ENCODE measurements around the gene TBC1D16. TPM values are rescaled to one million over a fixed set of nuclear protein-coding genes. Genes with fewer than 3 reads are reported as not detected.

Gene TBC1D16
- total RNA-seq, 1 experiment from 2014 or later = 85.8 TPM

- H3K18ac ChIP-seq (ENCODE audit: insufficient read length, low read depth, low read length) = no peak overlapping the region
- no peak for DNase-seq
Observed at GRCh38 chr17:79945591-79946255, 89.9 kb downstream of the TBC1D16 start.

More at GRCh38 chr17:79945591-79946255, 89.9 kb downstream of the TBC1D16 start:
- Histone ChIP-seq H2BK12ac (ENCODE audit: insufficient read length, low read depth, low read length) (no peak overlapping the region), H3T11ph (ENCODE audit: low read length) (no peak overlapping the region), H2BK20ac (ENCODE audit: low read depth, low read length, poor library complexity, severe bottlenecking) (no peak overlapping the region), H2BK120ac (ENCODE audit: low read depth, low read length, poor library complexity, severe bottlenecking) (no peak overlapping the region), H4K20me1 (ENCODE audit: control insufficient read depth, insufficient read depth, insufficient read length) (no peaks in the 10 kb centered on the region), H3K23me2 (ENCODE audit: insufficient read length, low read depth, low read length, poor library complexity, severe bottlenecking) (peaks cover 13% of the 10 kb centered on the region), H4K91ac (ENCODE audit: insufficient read length, low read depth, low read length) (no peak overlapping the region), H4K5ac (ENCODE audit: insufficient read length, low read depth, low read length) (no peak overlapping the region), H3K27me3 (ENCODE audit: insufficient read depth, low read length) (no peaks in the 10 kb centered on the region), H3K9ac (ENCODE audit: extremely low read depth, insufficient read length, low read length) (no peak overlapping the region), H2AK5ac (ENCODE audit: insufficient read length, low read length) (no peak overlapping the region), H3K79me1 (ENCODE audit: insufficient read depth, low read depth, low read length, poor library complexity, severe bottlenecking) (no peaks in the 10 kb centered on the region), H3K27ac (ENCODE audit: insufficient read length, low read depth, low read length) (no peak overlapping the region), H3K4ac (ENCODE audit: low read depth, low read length) (no peak overlapping the region), H2BK5ac (ENCODE audit: insufficient read length, low read length) (no peak overlapping the region), H2AFZ (ENCODE audit: low read length) (no peak overlapping the region), H3K14ac (ENCODE audit: insufficient read depth, low read length) (no peak overlapping the region; the same call in 1 of the 2 replicates), H3K23ac (ENCODE audit: insufficient read length, low read depth, low read length) (no peak overlapping the region), H2BK15ac (ENCODE audit: low read depth, low read length) (no peak overlapping the region), H3K4me2 (ENCODE audit: insufficient read depth, insufficient read length, low read length) (no peak overlapping the region), H3K56ac (ENCODE audit: insufficient read length, low read depth, low read length) (no peak overlapping the region), H3K9me3 (ENCODE audit: control insufficient read depth, low read depth, low read length) (no peaks in the 10 kb centered on the region), H3K4me1 (ENCODE audit: insufficient read depth, low read length) (no peaks in the 10 kb centered on the region), H3K79me2 (ENCODE audit: insufficient read depth, low read length) (no peaks in the 10 kb centered on the region), H4K8ac (replicated peaks; ENCODE audit: insufficient read length, low read depth, low read length) (no peak overlapping the region)
- Mint-ChIP-seq H3K27ac (peak overlapping the region; percentile 52 to 54 (median 52); a peak in 4 of 7 replicates), H3K9me3 (no peaks in the 10 kb centered on the region), H3K27me3 (ENCODE audit: low read depth) (no peaks in the 10 kb centered on the region; the same call in 1 of the 2 replicates), H3K4me1 (peaks cover 25 to 41% of the 10 kb centered on the region in 2 experiments), H3K36me3 (ENCODE audit: insufficient read depth in 1 of 3, low read depth in 3 of 3) (peaks cover 30 to 52% (median 46%) of the 10 kb centered on the region in 3 experiments), H3K4me3 (no peak overlapping the region)
- WGBS (ENCODE audit: extremely low coverage, insufficient read length, low lambda C conversion rate) = no CpG with 5 or more reads among the region's 25 CpGs
- TF ChIP-seq, protein P1, sequence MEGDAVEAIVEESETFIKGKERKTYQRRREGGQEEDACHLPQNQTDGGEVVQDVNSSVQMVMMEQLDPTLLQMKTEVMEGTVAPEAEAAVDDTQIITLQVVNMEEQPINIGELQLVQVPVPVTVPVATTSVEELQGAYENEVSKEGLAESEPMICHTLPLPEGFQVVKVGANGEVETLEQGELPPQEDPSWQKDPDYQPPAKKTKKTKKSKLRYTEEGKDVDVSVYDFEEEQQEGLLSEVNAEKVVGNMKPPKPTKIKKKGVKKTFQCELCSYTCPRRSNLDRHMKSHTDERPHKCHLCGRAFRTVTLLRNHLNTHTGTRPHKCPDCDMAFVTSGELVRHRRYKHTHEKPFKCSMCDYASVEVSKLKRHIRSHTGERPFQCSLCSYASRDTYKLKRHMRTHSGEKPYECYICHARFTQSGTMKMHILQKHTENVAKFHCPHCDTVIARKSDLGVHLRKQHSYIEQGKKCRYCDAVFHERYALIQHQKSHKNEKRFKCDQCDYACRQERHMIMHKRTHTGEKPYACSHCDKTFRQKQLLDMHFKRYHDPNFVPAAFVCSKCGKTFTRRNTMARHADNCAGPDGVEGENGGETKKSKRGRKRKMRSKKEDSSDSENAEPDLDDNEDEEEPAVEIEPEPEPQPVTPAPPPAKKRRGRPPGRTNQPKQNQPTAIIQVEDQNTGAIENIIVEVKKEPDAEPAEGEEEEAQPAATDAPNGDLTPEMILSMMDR (conservative IDR thresholded peaks at IDR 0.05) = no peak
